ENCODE results near the gene NF2.

Gene NF2

DNA sequence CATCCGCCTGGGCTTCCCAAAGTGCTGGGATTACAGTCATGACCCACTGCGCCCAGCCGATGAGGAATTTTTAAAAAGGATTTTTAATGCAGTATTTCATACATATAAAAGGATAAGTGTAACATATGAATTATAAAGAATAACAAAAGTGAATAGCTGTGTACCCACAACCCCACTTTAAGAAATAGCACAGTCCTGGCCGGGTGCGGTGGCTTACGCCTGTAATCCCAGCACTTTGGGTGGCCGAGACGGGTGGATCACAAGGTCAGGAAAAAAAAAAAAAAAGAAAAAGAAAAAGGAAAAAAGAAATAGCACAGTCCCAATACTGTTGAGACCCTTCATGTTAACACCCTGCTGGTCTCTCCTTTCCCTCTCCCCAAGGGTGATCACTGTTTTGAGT, 62.1 kb downstream of the NF2 start:
- Histone ChIP-seq H3K4me3 (no peak overlapping the region), H3K27ac (no peak overlapping the region)
- no peak for DNase-seq (ENCODE audit: low spot score)
- no peak for TF ChIP-seq CTCF (IDR thresholded peaks at IDR 0.05)

DNA sequence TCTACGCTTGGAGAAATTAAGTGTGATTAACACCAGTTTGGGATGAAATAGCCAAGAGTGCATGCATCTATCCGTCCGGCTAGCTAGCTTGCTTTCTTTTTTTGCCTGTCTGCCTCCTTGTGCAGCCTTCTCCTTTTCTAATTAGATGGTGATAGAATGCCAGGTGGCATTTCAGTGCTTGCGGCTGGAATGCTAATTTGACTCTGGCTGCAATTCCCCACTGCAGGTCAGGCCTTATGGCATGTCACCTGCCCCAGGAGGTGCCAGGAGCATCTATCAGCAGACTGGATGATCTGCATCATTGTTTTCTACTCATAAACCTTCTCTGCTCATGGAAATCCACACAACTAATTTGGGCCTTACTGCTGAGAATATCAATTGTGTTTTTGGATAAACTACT, 65.2 kb downstream of the NF2 start:
- H3K27ac ChIP-seq = no peak overlapping the region
- no peak for TF ChIP-seq CTCF (IDR thresholded peaks at IDR 0.05)
- no peak for DNase-seq (ENCODE audit: low spot score)
- no peak overlapping the region for H3K4me3 ChIP-seq

DNA sequence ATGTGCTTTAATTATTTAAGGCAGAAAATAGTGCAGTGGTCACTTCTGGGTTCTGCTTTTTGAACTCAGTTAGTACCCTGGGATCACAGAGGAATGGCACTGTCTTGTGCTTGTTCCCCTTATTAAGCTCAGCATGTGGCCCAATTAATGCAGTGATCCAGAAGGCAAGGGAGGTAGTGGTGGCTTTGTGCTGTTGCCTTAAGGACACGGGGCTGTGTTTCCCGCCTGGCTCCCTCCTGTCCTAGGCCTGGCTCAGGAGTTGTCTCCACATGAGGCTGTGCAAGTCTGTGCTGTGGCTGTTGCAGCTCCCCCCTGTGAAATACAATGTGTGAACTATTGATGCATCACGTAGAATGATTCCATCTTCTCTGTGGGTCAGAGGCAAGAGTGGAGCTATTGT, 67.2 kb downstream of the NF2 start:
- no peak overlapping the region for H3K4me3 ChIP-seq
- TF ChIP-seq CTCF (IDR thresholded peaks at IDR 0.05) = no peak

DNA sequence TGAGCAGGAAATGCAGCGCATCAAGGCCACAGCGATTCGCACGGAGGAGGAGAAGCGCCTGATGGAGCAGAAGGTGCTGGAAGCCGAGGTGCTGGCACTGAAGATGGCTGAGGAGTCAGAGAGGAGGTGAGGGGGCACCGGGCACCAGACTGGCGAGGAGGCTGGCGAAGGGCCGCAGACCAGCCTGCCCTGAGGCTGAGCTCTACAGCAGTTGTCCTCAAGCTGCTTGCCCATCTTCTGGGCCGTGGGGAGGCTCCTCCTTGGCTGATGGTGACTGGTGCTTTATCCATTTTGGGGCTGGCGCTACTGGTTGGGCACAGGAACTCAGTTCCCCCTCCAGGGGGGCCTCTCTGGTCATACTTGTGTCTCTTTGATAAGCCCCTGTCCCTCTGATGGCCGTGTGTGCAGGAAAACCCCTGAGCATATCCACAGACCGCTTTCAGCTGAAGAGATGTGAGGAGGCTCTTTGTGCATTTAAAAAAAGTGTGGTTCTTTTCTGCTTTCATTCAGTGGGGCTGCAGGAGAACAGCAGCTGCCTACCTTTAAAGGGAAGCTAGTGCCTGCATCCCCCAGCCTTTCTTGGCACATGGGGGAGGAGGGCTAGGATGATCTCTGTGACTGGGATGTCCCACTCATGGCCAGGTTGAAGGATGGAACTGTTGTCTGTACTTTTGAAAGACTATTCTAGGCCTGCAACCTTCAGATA, 70.1 kb downstream of the NF2 start:
- Histone ChIP-seq H3K27ac (no peak overlapping the region), H3K4me3 (no peak overlapping the region)
- DNase-seq (ENCODE audit: low spot score) = no peak
- TF ChIP-seq CTCF (IDR thresholded peaks at IDR 0.05) = no peak

More for the DNA sequence above, 67.2 kb downstream of the NF2 start:
- H3K27ac ChIP-seq = no peak overlapping the region
- no peak for DNase-seq (ENCODE audit: low spot score)

DNA sequence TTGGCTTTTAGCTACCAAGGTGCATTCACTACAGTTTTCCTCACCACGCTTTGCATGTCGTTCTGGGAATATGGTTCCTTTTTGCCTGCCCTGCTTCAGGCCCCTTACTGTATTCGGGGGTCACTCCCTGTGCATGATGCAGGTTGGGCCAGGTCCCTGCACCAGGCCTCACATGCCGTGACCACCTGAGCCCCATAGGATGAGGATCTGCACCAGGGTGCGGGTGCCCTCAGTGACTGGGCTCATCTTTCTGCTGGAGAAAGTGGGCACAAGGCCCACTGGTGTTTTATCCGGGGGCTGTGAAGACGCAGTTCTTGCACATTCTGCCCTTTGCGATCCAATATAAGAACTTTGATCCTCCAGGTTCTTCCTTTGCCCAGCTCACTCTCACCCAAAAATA, 70.7 kb downstream of the NF2 start:
- no peak for DNase-seq (ENCODE audit: low spot score)
- H3K4me3 ChIP-seq = no peak overlapping the region
- H3K27ac ChIP-seq = no peak overlapping the region
- no peak for TF ChIP-seq CTCF (IDR thresholded peaks at IDR 0.05)

DNA sequence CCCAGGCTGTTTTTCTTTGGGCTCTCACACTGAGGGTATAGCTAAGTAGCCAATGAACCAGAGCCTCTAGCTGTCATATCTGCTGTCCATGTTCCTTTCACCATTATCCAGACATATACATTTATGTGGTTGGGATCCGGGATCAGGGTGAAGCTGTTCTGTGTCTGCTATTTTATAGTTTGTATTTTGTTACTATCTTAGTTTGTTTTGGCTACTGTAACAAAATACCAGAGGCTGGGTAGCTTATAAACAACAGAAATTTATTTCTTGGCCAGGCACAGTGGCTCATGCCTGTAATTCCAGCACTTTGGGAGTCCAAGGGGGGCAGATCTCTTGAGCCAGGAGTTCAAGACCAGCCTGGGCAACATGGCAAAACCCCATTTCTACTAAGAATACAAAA, 75.9 kb downstream of the NF2 start:
- Histone ChIP-seq H3K4me3 (no peak overlapping the region), H3K27ac (no peak overlapping the region)
- no peak for DNase-seq (ENCODE audit: low spot score)
- no peak for TF ChIP-seq CTCF (IDR thresholded peaks at IDR 0.05)

GRCh38 chr22:29683536-29683935, 80.1 kb downstream of the NF2 start:
- H3K27ac ChIP-seq = no peak overlapping the region
- no peak for DNase-seq (ENCODE audit: low spot score)

More at GRCh38 chr22:29683536-29683935, 80.1 kb downstream of the NF2 start:
- TF ChIP-seq CTCF (IDR thresholded peaks at IDR 0.05) = no peak
- H3K4me3 ChIP-seq = no peak overlapping the region
